Measurements from ENCODE around the gene HSD3B1.

Gene HSD3B1

DNA sequence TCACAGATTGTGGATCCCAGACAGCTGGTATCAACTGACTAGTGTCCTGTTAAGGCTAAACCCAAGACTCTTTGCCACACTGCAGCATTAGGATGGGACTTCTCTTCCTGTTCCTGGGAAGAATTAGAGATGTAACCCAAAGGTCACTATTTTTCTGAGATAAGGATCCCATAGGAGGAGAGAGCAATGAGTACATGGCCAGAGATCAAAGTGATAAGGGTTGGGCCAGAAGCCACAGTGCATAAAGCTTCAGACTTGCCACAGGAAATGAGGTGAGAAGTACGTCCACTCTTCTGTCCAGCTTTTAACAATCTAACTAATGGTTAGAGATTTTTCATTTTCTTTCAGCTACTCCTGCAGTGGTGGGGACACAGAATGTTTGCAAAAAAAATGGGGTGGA is at the start of gene HSD3B1:
Gene HSD3B1, plus strand, starts transcription at position 270 of the 400 bp plus-strand sequence. CDS start 267 bp downstream, outside the sequence.
- no peak for DNase-seq

DNA sequence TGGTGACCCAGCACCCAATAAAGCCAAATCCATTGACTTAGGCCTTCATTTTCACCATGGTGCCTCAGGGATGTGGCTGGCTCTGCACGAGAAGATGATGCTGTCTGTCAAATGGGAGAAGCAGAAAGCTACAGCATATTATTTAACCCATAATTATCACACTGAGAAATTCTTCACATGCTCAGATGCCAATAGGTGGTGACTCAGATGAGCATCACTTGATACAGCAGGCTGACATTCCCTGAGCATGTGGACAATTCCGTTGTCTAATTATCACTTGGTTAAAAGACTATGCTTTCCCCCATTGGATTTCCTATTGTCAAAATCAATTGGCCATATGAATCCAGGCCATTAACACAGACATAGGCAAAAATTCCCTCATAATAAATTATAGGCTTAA is 44.0 kb upstream of the HSD3B1 start:
- no peak for DNase-seq

DNA sequence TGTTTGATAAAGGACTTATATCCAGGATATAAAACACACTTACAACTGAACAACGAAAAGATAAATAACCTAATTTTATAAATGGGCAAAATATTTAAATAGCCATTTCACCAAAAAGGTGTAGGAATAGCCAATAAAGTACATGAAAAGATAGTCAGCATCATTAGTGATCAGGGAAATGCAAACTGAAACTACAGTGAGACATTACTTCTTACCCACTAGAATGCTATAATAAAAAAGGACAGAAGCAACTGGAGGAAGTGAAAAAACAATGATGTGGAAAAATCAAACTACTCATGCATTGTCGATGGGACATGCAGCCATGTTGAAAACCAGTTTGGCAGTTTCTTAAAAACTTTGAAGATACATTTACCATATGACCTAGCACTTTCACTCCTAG is 43.4 kb upstream of the HSD3B1 start:
- no peak for DNase-seq

DNA sequence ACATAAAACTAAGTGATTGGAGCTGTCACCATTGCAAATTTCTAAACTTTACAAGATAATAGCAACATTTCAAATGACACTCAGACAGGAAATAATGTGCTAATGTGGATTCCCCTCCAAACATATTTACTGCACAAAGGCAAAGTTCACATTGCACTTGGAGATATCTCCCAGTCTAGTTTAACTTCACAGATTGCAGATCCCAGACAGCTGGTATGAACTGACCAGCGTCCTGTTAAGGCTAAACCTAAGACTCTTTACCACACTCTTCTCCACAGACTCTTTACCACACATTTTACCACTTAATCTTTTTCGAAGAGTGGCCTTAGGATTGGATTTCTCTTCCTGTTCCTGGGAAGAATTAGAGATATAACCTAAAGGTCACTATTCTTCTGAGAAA is 40.6 kb upstream of the HSD3B1 start:
- no peak for DNase-seq

DNA sequence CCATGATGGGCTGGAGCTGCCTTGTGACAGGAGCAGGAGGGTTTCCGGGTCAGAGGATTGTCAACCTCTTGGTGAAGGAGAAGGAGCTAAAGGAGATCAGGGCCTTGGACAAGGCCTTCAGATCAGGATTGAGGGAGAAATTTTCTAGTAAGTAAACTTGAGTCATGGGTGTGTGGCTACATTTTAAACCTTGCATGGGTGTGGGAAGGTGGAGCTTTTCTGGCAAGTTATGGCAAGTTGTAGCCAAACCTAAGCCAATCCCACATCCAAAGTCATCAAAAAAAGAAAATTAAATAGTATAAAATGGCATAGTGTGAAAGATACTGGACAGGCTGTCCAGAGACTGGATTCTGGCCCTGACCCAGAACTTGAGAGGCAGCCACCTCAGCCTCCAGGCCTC is 39.8 kb upstream of the HSD3B1 start:
- DNase-seq: no peak

DNA sequence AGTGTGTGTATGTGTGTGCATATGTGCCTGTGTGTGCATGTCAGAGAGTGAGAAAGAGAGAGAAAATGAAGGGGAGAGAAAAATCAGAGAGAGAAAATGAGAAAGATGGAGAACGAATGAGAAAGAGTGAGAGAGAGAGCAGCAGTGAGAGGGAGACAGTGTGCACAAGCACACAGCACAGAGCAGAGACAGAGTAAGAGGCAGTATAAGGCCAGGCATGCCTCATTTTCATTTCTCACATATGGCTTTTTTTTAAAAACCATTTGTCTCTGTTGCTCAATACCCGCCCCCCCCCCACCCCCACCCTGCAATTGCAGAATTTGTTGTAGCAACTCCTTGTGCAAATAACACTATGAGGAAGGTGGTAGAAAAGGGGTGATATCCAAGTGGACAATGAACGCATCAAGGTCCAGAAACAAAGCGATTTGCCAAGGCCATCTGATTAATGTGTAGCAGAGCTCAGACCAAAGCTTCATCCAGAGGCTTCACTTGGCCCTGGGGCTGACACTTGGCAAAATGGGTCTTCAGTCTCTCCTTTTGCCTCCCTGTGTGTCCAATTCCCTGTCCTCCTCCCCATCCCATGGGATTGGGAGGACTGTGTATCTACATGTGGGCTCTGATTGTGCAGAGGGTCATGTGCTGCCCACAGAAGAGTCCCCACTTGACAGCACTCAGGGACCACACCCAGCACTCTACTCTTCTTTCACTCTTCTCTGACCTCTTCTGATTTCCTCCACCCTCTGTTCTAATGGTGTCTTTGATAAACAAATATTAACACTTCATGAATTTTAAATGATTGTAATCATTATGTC is 38.9 kb upstream of the HSD3B1 start:
- no peak for DNase-seq

DNA sequence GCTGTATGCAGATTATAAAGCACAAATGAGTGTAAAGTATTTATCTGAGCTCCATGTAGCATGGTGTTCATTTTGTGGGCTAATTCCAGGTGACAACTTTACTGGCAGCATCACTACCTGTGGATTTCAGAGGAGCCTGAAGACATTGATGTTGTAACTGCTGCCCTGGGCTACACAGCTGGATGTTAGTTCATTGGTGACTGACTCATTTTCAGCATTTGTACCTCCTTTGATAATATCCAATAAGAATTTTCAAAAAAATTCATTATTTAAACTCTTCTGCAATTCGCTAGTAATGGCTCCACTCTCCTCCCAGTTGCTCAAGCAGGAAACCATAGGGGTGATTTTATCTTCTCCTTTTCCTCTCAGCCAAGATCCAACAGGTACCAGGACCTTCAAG is 37.3 kb upstream of the HSD3B1 start:
- no peak for DNase-seq

DNA sequence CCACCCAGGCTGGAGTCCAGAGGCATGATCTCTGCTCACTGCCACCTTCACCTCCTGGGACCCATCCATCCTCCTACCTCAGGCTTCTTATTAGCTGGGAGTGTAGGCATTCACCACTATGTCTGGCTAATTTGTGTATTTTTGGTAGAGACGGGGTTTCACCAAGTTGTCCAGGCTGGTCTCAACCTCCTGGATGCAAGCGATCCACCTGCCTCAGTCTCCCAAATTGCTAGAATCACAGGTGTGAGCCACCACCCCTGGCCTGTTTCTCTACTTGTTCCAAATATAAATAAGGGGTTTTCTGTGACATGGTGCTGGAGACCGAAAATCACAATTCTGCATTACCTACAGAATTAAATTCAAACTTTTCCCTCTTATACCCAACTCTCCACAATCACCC is 36.6 kb upstream of the HSD3B1 start:
- no peak for DNase-seq

DNA sequence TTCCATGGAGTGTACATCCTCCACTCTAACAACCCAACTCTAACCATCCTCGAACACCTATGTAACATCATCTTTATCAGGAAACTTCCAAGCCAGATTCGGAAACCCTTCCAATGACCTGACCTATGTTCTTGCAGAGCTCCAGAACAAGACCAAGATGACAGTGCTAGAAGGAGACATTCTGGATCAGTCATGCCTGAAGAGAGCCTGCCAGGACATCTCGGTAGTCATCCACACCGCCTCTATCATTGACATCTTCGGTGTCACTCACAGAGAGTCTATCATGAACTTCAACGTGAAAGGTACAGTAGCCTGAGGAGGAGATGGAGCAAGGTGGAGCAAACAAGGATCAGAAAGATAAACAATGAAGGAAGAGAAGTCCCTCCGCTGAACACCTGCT is 36.1 kb upstream of the HSD3B1 start:
- DNase-seq: no peak

DNA sequence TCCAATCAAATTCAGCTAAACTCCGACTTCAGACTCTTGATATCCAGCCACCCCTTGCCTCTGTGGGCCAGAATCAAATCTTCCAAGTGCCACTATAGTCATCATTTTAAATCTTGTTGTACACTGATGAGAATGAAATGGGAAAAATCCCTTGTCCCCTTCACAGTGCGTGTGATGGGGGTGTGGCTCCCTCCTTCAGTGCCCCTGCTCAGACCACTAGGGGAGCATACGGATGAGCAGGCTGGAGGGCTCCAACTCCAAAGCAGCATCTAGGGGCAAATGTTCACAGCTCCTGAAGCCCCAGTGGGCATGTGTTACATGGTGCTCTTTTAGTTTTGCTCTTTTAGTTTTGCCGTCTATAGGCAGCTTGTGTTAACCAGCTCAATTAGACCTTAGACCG is 35.4 kb upstream of the HSD3B1 start:
- no peak for DNase-seq

DNA sequence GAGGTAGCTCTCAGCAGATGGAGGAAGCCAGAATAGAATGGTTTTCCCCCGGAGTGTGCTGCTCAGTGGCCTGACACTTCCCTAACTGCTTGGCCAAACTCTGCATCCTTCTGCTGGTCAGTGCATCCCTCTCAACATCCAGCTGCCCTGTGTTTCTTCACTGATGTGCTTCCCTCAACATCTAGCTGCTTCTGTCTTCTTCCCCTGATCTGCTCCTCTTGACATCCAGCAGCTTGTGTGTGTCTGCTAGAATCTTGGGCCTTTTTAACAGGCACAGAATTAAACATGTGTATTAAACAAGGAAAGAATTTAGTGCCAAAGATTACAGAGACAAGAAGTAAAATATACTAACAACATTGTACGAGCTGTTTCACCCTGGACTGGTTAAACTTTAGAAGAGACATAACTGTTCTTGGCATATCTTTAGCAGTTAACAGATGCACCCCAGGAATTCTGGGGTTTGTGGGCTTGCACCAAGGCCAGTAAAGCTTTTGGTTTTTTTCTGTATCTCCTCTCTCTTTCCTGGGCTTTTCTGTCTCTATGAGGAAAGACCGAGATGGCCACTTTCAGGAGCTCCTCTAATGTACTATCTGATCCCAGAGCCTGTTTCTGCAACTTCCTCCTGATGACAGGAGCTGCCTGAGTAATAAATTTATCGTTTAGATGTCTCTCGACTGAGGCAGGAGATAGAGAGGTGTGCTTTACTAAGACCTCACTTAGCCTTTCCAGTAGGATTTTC is 34.8 kb upstream of the HSD3B1 start:
- no peak for DNase-seq

DNA sequence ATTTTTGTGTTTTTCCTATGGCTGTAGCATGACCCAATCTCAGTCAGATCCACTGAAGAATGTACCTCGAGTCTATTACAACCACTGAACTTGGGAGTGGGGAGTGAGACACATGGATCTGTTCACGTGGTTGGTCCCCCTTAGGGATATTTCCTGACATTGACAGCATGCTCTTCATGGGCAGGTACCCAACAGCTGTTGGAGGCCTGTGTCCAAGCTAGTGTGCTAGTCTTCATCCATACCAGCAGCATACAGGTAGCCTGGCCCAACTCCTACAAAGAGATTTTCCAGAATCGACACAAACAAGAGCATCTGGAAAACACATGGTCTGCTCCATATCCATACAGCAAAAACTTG is 34.2 kb upstream of the HSD3B1 start:
- no peak for DNase-seq

DNA sequence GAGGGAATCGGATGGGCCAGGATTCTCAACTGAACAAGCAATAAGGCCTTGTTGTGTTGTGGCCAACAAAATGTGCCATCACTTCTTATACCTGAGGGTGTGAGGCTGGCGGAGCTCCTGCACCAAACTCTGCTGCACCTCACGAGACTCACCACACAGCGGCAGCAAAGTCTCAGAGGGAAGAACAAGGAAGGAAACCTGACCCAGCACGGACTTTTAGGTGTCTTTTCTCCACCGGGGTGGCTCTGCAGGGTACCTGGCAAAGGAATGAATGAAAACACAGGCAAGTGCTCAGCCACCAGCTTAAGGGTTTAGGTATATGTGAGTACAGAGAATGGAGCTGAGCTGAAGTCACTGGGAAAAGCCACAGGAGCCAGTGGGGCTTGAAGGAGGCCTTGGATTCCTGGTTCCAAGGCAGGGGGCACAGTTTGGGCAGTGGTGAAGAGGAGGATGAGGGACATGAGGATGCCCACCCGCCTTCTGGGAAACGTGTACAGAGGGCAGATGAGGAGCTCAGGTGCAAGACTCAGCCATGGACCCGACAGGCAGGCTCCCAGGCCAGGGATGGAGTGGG is 31.1 kb upstream of the HSD3B1 start:
- peak; percentile 15 for DNase-seq

DNA sequence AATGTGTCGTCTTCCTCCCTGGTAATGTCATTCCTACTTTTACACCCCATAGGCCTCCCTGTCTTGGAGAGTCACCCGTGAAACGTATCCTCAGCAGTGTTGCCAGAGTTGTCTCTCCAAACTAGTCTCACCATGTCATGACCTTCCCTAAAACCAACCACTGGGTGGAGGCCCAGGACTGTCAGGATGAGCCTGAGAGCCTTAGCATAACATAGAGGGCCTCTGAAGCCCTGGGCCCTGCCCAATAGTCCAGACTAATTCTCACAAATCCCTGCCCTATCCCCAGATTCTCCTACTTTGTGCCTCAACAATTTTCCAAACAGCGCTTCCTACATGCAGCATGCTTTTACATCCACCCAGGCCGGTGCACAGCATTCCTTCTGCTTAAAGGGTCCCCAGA is 29.3 kb upstream of the HSD3B1 start:
- no peak for DNase-seq

DNA sequence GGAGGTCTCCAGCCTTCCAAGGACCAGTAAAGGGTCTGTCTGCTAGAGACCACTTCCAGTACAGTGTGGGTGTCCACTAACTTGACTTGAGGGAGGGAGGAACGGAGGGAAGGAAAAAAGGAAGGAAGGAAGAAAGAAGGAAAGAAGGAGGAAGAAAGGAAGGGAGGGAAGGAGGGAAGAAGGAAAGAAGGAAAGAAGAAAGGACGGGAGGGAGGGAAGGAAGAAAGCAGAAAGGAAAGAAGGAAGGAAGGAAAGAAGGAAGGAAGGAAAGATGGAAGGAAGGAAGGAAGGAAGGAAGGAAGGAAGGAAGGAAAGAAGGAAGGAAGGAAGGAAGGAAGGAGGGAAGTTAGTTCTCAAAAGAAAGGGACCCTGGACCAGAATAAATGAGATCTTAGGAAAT is 26.8 kb upstream of the HSD3B1 start:
- DNase-seq: no peak

DNA sequence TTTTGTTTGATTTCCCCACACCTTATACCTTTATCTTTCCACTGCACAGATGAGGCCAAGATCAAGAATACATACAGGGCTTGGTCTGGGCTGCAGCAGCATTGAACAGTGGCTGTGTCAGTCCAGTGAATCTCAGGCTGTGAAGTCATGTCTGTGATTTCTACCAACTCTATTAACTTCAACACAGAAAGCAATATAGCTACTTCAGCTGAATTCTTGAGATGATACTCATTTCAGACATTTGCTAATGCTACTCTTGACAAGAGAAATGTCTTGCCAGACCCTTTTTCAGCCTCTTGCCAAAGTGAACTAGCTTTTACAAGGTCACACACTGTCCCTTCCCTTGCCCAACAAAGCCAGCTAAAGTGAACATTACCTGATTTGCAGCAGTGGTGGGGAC is 25.1 kb upstream of the HSD3B1 start:
- DNase-seq: no peak

DNA sequence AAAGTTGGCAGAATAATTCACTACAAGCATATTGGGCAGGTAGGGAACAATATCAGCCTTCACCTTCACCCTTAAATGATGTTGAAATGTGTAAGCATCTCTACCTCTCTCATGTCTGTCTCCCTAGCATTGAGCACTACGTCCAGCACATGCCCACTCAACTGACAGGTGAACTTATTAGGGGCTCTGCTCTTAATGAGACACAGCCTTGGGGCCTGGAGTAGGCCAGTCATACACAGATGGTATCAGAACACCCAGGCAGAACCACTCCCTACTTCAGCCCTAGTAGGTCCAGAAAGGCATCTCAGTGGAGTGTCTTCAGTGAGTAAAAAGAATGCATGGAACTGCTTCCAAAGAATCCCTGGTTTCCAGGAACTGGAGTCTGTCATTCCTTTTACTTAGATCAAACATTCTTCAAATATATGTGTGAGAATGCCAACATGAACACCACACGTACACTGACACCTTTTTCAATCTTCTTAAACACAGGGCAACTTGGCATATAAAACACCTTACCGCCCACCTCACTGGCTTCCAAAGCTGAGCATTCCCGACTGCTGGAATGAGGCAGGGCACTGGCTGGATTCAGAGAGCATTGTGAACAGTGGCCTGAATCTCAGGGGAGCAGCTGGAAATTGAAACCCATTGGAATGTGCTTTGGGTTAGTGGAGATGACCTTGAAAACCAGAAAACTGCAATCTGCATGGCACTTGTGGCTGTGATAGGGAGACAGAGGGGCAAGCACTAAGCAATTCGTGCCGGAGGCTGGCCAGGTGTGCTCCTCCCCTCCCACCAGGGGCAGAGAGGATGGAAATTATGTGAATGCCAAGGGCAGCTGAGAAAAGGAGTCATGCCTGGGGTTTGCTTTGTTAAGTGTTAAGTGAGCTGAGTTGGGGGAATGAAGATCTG is 24.2 kb upstream of the HSD3B1 start:
- no peak for DNase-seq

DNA sequence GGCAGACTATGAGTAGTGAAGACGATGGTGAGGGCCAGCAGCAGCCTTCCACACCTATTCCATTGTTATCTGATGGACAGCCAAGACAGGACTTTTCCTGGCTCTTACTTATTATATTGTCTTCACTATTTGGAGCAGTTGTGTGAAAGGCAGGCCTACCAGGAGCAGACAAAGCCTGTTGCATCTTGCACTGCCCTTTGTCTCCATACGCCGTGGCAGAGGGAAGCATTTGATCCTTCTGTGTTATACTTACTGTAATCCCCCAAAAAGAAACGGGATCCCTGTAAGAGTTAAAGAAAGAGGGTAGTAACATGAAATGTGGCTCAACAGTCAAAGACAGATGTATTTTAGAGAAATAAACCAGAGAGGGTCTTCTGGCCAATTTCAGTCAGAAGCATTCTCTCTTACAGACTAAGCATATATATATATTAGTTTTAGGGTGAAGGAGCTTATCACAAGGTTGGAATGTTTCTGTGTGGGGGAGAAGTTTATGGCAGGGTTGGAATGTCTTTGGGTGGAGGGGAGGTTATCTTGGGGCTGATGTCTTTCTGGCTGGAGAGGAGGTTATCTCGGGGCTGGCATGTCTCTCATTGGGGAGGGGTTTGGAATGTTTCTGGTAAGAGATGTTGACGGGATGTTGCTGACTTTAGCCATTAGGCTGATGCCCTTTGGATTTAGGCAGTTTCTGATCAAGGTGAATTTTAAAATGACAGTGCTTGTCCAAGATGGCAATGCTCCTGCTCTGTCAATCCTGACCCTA is 23.4 kb upstream of the HSD3B1 start:
- DNase-seq: peak; percentile 2

DNA sequence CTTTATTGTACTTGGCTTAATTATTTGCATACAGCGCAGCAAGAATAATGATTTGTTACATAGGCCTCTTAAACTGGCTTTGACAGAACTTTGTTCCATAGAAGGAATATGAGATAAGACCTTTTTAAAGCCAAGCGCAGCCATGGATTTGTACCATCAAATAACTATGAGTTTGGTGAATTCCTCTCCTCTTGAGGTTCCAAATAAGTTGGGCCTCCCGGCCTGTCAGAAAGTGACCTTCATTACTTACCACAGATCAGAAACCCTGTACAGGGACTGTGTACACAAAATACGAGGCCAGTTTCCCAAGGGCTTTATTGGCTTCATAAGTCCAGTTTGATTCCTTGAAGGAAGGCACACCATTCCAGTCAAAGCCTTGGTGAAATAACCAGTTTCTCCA is 21.8 kb upstream of the HSD3B1 start:
- DNase-seq: no peak

DNA sequence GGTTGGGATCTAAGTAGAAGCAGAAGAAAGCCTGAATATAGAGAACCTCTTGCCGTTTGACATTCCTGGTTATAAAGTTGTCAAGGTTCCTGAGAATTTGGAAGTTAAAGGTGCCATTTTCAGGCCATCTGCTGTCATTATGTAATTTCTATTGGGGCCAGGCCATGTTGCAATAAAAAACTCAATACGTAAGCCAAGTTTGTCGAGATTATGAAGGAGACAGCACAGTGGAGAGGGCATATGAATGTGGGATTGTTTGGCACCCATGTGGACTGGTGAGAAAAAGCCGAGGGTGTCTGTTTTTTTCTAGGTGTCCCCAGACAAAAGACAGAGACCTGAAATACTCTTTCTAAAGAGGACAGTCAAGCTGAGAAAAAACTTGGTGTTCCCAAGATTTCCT is 18.8 kb upstream of the HSD3B1 start:
- no peak for DNase-seq

DNA sequence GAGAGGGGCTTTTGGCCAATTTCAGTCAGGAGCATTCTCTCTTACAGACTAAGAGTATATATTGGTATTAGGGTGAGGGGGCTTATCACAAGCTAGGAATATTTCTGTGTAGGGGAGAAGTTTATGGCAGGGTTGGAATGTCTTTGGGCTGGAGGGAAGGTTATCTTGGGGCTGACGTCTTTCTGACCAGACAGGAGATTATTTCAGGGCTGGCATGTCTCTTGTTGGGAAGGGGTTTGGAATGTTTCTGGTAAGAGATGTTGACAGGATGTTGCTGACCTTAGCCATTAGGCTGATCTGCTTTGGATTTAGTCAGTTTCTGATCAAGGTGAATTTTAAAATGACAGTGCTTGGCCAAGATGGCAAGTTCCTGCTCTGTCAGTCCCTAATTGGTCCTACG is 17.8 kb upstream of the HSD3B1 start:
- DNase-seq: no peak

DNA sequence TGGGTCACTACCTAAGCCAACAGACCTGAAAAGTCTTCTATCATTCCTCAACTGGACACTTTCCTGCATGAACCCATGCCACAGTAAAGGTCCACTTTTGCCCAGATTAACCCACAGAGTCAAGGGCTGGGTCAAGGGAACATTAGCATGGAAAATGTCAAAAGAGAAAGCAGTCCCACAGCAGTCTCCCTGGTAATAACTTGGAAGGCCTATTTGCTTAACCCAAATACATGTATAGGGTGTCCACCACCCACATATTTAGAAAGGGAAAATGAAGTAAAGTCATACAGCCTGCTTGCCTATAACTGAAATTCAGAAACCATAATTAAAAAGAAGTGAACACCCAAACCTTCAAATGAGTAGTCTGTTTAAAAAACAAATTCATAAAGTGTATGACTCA is 16.1 kb upstream of the HSD3B1 start:
- no peak for DNase-seq
